ENCODE data around the gene CDC16. TPM values are rescaled to one million over a fixed set of nuclear protein-coding genes. Genes with fewer than 3 reads are reported as not detected.
A peak's percentile ranks its signal among the peaks of the same experiment; 100 is the strongest.

Gene CDC16
- total and polyA plus RNA-seq, 9 of the 15 experiments (the other 6 are each of a cell fraction or from before 2014, with no cell fraction given), result 23.2 to 102 (median 51.6) TPM

DNA sequence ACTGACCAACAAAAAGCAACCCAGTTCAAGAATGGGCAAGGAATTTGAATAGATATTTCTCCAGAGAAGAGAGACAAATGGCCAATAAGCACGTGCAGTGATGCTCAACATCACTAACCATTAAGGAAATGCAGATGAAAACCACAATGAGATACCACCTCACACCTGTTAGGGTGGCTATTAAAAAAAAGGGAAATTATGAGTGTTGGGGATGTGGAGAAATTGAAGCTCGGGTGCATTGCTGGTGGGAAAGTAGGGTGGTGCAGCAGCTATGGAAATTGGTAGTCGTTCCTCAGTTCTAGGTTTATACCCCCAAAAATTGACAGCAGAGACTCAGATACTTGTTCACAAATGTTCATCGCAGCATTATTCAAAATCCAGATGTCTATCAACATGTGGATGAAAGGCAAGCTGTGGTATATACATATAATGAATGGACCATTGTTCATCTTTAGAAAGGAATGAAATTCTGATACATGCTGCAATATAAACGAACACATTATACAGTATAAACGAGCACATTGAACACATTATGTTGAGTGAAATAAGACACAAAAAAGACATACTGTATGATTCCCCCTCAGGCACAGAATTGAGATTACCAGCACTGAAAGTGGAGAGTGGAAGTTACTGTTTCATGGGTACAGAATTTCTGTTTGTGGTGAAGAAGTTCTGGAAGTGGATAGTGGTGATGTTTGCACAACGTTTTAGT, 80.5 kb downstream of the CDC16 start:
- TF ChIP-seq OTX1 (CRISPR knock-in tag; IDR thresholded peaks at IDR 0.05) (no peak), TEAD4 (IDR thresholded peaks at IDR 0.05; ENCODE audit: low read length) (0 out of 2 replicates have a peak, but pooled peaks have one; percentile 18), TEAD4 (CRISPR knock-in tag; IDR thresholded peaks at IDR 0.05; ENCODE audit: borderline replicate concordance) (no peak), ZZZ3 (IDR thresholded peaks at IDR 0.05) (no peak), MTF1 (CRISPR knock-in tag; IDR thresholded peaks at IDR 0.05; ENCODE audit: borderline replicate concordance) (no peak)
- peaks cover 73% of the 10 kb centered on the region for H3K79me2 ChIP-seq (ENCODE audit: control insufficient read depth, insufficient read depth, low read length)
- H3K27me3 ChIP-seq (ENCODE audit: control insufficient read depth in 2 of 2, insufficient read depth in 2 of 2, low read length in 2 of 2), result no peaks in the 10 kb centered on the region
- peaks cover 20 to 21% of the 10 kb centered on the region in 2 experiments; a peak in 4 of 5 replicates for H3K4me1 ChIP-seq (replicated peaks in 1 of 2; ENCODE audit: control insufficient read depth in 2 of 2, insufficient read depth in 2 of 2, low read length in 2 of 2)
- ChIA-PET POLR2A (no interaction called here), CTCF (ENCODE audit: low intra/inter-chr PET ratio) (no interaction called here)
- ATAC-seq (no peak), FAIRE-seq (peak; percentile 48), DNase-seq (ENCODE audit: extremely low read depth in 1 of 4, low spot score in 3 of 4) (no peak)
- TSS peak; percentile 69 for BruUV-seq (replicated peaks)
- peak overlapping the region; percentile 70 to 88 for H3K9ac ChIP-seq (ENCODE audit: insufficient read depth in 1 of 2, low read depth in 2 of 2, low read length in 2 of 2)
- H3K36me3 ChIP-seq (ENCODE audit: control insufficient read depth, insufficient read depth, low read length), result peaks cover 5% of the 10 kb centered on the region; the same call in 2 of the 3 replicates
- intact Hi-C loops (cut with micrococcal nuclease), result no loop called here
- under 1% methylated on average over 7 of the region's 7 CpGs for WGBS (ENCODE audit: insufficient coverage, low coverage, missing lambda C conversion rate)
- H3K4me2 ChIP-seq (ENCODE audit: insufficient read depth, low read length), result peak overlapping the region; percentile 89
- H3K4me3 ChIP-seq, result peak overlapping the region; percentile 75
- H4K20me1 ChIP-seq (replicated peaks; ENCODE audit: control insufficient read depth, insufficient read depth, low read length), result peaks cover 10% of the 10 kb centered on the region; the same call in 1 of the 2 replicates
- peak overlapping the region; percentile 77 for H3K27ac ChIP-seq (ENCODE audit: extremely low read depth, low read depth, low read length)
- H3K9me3 ChIP-seq (replicated peaks; ENCODE audit: control insufficient read depth, insufficient read depth, low read depth, low read length), result no peaks in the 10 kb centered on the region
- peak overlapping the region; percentile 71; the same call in 1 of the 2 replicates for H2AFZ ChIP-seq (ENCODE audit: low read depth, low read length)
- H3K9me1 ChIP-seq (ENCODE audit: control insufficient read depth, insufficient read depth, low read length), result no peaks in the 10 kb centered on the region
- in situ Hi-C loops (cut with MboI), result no loop called here
